Spleen (tissue), 11 donors: Measurements from ENCODE around the gene DTWD1. TPM values are rescaled to one million over a fixed set of nuclear protein-coding genes. Genes with fewer than 3 reads are reported as not detected.
"Not testable (repeated sequence)": the region's sequence is repeated elsewhere in the genome, so short reads cannot be mapped to it uniquely, and the experiment has no call there.

Source experiments
- DNase-seq: peaks from one replicate; pipeline ENCODE4 v3.0.0-alpha.2; 2020
- H3K27ac ChIP-seq, 8 donors: fragments of 200-600 bp; sonication (generic) in 7 of 8; 1 replicate in 4 of 8; 2 replicates in 4 of 8; pipeline versions ENCODE4 v1.5.0 to v1.8.0; 2016 to 2021; ENCODE audit warnings: inconsistent platforms in 4 of 8, mild to moderate bottlenecking in 4 of 8, moderate library complexity in 1 of 8
- H3K27me3 ChIP-seq, 7 donors: fragments of 200-600 bp; sonication (generic) in 6 of 7; replicated peaks in 1 of 7; 1 replicate in 4 of 7; 2 replicates in 3 of 7; pipeline versions ENCODE4 v1.5.0 to v1.8.0; 2016 to 2021; ENCODE audit warnings: inconsistent platforms in 3 of 7, mild to moderate bottlenecking in 1 of 7
- H3K36me3 ChIP-seq, 6 donors: fragments of 200-600 bp; sonication (generic) in 5 of 6; 1 replicate in 4 of 6; 2 replicates in 2 of 6; pipeline versions ENCODE4 v1.5.0 to v1.8.0; 2016 to 2021; ENCODE audit warnings: inconsistent platforms in 2 of 6
- H3K4me1 ChIP-seq, 6 donors: fragments of 200-600 bp; sonication (generic) in 5 of 6; 1 replicate in 3 of 6; 2 replicates in 3 of 6; pipeline versions ENCODE4 v1.5.0 to v1.8.0; 2016 to 2021; ENCODE audit warnings: inconsistent platforms in 3 of 6
- H3K4me3 ChIP-seq, 8 donors: fragments of 200-600 bp; sonication (generic) in 7 of 8; 1 replicate in 4 of 8; 2 replicates in 4 of 8; pipeline versions ENCODE4 v1.5.0 to v1.8.0; 2016 to 2021; ENCODE audit warnings: inconsistent platforms in 4 of 8, mild to moderate bottlenecking in 4 of 8, moderate library complexity in 2 of 8
- H3K9me3 ChIP-seq, 8 donors: fragments of 200-600 bp; sonication (generic) in 7 of 8; 1 replicate in 4 of 8; 2 replicates in 4 of 8; pipeline versions ENCODE4 v1.5.0 to v1.8.0; 2016 to 2021; ENCODE audit warnings: inconsistent platforms in 4 of 8
- CTCF ChIP-seq, 11 experiments: fragments of 200-600 bp in 7 of 11; fragments of 450-650 bp in 4 of 11; sonication (generic) in 4 of 11; IDR thresholded peaks in 8 of 11; conservative IDR thresholded peaks in 3 of 11; 1 replicate in 7 of 11; 2 replicates in 4 of 11; pipeline versions ENCODE4 v1.4.0 to v1.8.0; 2016 to 2021; ENCODE audit warnings: antibody characterized with exemption in 11 of 11, inconsistent platforms in 4 of 11, mild to moderate bottlenecking in 1 of 11
- POLR2A ChIP-seq, 3 donors: fragments of 450-650 bp; IDR thresholded peaks; one replicate each; pipeline ENCODE4 v1.5.1; 2017; ENCODE audit warnings: antibody characterized with exemption in 3 of 3, mild to moderate bottlenecking in 1 of 3
- POLR2AphosphoS5 ChIP-seq, 3 donors: sonication (generic); formaldehyde crosslinking; IDR thresholded peaks; one replicate each; pipeline ENCODE4 v1.5.1; 2017; ENCODE audit warnings: antibody characterized with exemption in 3 of 3
- WGBS, 5 donors: extraction: QIAGEN DNeasy Blood & Tissue Kit in 3 of 5; methylation state at CpG; one replicate each; pipeline versions ENCODE4 v1.1.5 to v1.1.7; 2013 to 2018; 5-methylcytosine and 5-hydroxymethylcytosine counted together
- intact Hi-C: fragments of 100-400 bp; cut with DNase I; formaldehyde crosslinking; loops from one replicate; pipeline ENCODE4 v1.15.0; 2023; ENCODE audit warnings: low total_unique reads
- polyA plus RNA-seq, 3 donors: library from polyadenylated mRNA; stranded (reverse); fragments of 200-250 nt; gene quantifications; one replicate each; pipeline ENCODE4 v1.2.1, GENCODE V29; 2013
- total RNA-seq, 7 donors: library from RNA; depleted of rRNA in 3 of 7; stranded (reverse); fragments of >200 nt in 3 of 7; fragmentation: NEBNext Ultra II Directional in 4 of 7; extraction: Animal tissue kit (Norgen Biotek cat#: 25700) in 4 of 7; gene quantifications; one replicate each; pipeline versions ENCODE4 v1.1.0 to v1.2.1, GENCODE V29; 2016 to 2021
- donor health status: healthy with polysubstance abuse.
- donor health status: DM: no; HTN: no; CAD: no; lungs with moderate emphysema.
- donor health status: DM: no; HTN: no; CAD: no.
- donor health status: Bipolar disorder and iron deficiency.
- donor health status: healthy.
- donor health status: DM: no; HTN: no; CAD: no.
- donor health status: DM: yes; HTN: yes; CAD: no.

DTWD1 gene
- total and polyA plus RNA-seq, 10 donors: 8.2 to 25.5 (median 17.0) TPM

GRCh38 chr15:49696433-49696832 lies 75.6 kb downstream of the DTWD1 start:
- WGBS, 5 donors: 83 to 93% (median 89%) methylated on average over 2 of the region's 2 CpGs
- DNase-seq: no peak

GRCh38 chr15:49697121-49697520 lies 76.3 kb downstream of the DTWD1 start:
- 85 to 95% (median 93%) methylated on average over 1 of the region's 1 CpG for WGBS, 5 donors

More at GRCh38 chr15:49696433-49696832, 75.6 kb downstream of the DTWD1 start:
- Histone ChIP-seq H3K36me3 (no peaks in the 10 kb centered on the region), H3K4me1 (no peaks in the 10 kb centered on the region), H3K9me3 (no peaks in the 10 kb centered on the region), H3K27ac (no peak overlapping the region), H3K4me3 (no peak overlapping the region), H3K27me3 (no peaks in the 10 kb centered on the region)
- intact Hi-C loops: no loop called here
- TF ChIP-seq POLR2AphosphoS5 (IDR thresholded peaks at IDR 0.05) (no peak), POLR2A (IDR thresholded peaks at IDR 0.05) (no peak), CTCF (IDR thresholded peaks at IDR 0.05 in 8 of 11, conservative IDR thresholded peaks at IDR 0.05 in 3 of 11) (no peak)

GRCh38 chr15:49702982-49703381 lies 82.1 kb downstream of the DTWD1 start:
- intact Hi-C loops, H3K9me3 ChIP-seq, DNase-seq, H3K27ac ChIP-seq, H3K27me3 ChIP-seq, H3K36me3 ChIP-seq, H3K4me3 ChIP-seq: not testable (repeated sequence)
- peaks cover 0 to 18% (median 3%) of the 10 kb centered on the region in 6 donors for H3K4me1 ChIP-seq
- WGBS, 5 donors: 91 to 95% (median 91%) methylated on average over 12 of the region's 12 CpGs

More at GRCh38 chr15:49697121-49697520, 76.3 kb downstream of the DTWD1 start:
- intact Hi-C loops: no loop called here
- Histone ChIP-seq H3K4me3 (no peak overlapping the region), H3K9me3 (no peaks in the 10 kb centered on the region), H3K27me3 (no peaks in the 10 kb centered on the region), H3K4me1 (no peaks in the 10 kb centered on the region), H3K27ac (no peak overlapping the region), H3K36me3 (no peaks in the 10 kb centered on the region)
- TF ChIP-seq POLR2A (IDR thresholded peaks at IDR 0.05) (no peak), POLR2AphosphoS5 (IDR thresholded peaks at IDR 0.05) (no peak), CTCF (IDR thresholded peaks at IDR 0.05 in 8 of 11, conservative IDR thresholded peaks at IDR 0.05 in 3 of 11) (no peak)
- DNase-seq: no peak

Other genes starting within 250 kb of the DTWD1 start
- gene FGF7, start 197.8 kb upstream of the DTWD1 start, total RNA-seq: 1 to 10 TPM; 1.3 to 9.0 (median 2.2) TPM
- 1 to 10 TPM; 1.0 to 1.5 (median 1.2) TPM for gene FGF7, start 197.8 kb upstream of the DTWD1 start, polyA plus RNA-seq
- 1 to 10 TPM; 4.1 to 7.5 (median 5.7) TPM for gene FAM227B, start 230 bp upstream of the DTWD1 start, total RNA-seq
- gene FAM227B, start 230 bp upstream of the DTWD1 start, polyA plus RNA-seq: 1 to 10 TPM; 4.1 to 4.5 (median 4.4) TPM